Measurements from ENCODE around the gene FOXD4L6.
"Not testable (repeated sequence)": the region's sequence is repeated elsewhere in the genome, so short reads cannot be mapped to it uniquely, and the experiment has no call there.

The FOXD4L6 gene

GRCh38 chr9:41100508-41100907 is 28.0 kb downstream of the FOXD4L6 start:
- DNase-seq (ENCODE audit: low read depth in 2 of 2), result not testable (repeated sequence)

GRCh38 chr9:41098759-41099158 is 29.7 kb downstream of the FOXD4L6 start:
- not testable (repeated sequence) for DNase-seq (ENCODE audit: low read depth in 2 of 2)

DNA sequence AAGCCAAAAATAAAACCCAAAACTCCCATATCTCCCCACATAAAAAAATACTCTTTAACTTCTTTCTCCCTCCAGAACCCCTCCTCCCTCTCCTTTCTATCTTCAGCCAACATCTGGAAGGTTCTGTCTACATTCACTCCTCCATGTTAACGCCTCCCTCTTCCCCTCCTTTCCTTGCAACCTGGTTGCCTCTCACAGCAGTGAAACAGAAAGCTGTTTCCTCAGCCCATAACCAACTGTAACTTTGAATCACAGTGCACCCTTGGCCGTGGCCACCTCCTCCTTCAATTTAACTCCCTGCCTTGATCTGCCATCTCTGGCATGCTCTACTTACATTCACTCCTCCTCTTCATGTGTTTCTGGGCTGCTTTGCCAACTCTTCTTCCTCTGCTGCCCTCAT is 33.4 kb downstream of the FOXD4L6 start:
- not testable (repeated sequence) for DNase-seq (ENCODE audit: low read depth in 2 of 2)

DNA sequence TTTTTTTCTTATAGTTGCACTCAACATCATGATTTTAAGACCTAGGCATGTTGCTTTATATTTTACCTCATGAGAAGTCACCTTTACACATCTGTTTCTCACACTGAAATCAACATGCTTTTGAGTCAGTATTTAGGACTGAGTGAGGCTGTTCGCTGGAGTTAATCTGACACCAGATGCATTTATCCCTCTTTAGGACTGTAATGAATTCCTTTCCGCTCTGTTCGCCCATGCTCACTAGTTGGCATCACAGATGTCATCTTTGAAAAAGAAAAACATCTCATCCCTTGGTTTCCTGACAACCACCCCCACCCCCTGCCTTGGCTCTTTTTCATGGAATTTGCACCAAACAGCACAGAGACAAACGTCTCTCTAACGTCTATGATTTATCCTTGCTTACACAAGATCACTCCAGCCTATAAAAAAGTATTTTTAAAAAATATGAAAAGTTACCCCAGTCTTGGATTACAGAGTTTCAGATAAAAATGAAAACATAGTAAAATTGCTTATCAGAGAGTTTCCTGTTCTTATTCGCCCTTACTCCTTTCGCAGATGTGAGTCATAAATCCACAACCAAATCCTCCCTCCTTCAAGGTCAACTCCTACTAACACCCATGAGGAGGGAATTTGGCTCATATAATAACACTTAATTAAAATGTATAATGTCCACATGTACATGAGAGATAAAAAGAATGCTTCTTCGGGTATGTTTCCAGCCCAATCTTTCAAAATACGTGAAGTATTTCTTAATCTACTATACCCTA is 34.3 kb downstream of the FOXD4L6 start:
- DNase-seq (ENCODE audit: low read depth in 2 of 2), result not testable (repeated sequence)

GRCh38 chr9:41090922-41091321 is 37.6 kb downstream of the FOXD4L6 start:
- DNase-seq (ENCODE audit: low read depth in 2 of 2), result not testable (repeated sequence)

DNA sequence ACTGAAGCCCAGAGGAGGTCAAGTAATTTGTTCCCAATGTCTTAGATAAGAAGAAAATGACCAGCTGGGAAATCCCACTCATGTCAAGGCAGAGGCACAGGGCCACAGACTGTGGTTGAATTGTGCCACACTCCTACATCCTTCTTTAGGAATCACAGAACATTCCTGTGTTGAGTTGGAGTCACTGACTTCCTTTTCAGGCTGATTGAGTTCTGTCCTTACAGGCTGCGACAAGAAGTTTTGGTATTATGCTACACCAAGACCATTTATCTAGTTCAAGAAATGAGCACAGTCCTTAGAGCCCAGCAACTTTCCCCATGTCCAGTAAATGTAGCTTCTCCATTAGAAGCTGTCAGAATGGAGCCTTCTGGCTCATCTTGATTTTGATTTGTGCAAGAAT is 38.1 kb downstream of the FOXD4L6 start:
- DNase-seq (ENCODE audit: low read depth in 2 of 2), result not testable (repeated sequence)

GRCh38 chr9:41088450-41089059 is 39.9 kb downstream of the FOXD4L6 start:
- not testable (repeated sequence) for DNase-seq (ENCODE audit: low read depth in 2 of 2)

DNA sequence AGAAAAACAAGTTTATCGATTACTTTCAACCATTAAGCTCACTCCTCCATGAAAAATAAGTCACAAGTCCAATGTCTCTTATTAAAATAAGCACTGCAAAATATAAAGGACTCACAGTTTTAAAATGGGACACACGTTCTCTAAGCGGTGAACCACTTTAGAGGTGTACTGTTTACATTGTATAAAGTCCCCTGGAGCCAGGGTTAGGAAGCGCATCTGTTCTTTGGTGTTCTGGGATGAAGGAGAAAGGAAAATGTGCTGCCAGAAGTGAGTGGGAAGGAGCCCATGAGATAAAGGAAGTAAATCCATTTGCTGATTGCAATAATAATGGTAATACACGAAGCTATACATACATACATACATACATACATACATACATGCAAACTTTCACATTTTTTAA is 40.6 kb downstream of the FOXD4L6 start:
- not testable (repeated sequence) for DNase-seq (ENCODE audit: low read depth in 2 of 2)

DNA sequence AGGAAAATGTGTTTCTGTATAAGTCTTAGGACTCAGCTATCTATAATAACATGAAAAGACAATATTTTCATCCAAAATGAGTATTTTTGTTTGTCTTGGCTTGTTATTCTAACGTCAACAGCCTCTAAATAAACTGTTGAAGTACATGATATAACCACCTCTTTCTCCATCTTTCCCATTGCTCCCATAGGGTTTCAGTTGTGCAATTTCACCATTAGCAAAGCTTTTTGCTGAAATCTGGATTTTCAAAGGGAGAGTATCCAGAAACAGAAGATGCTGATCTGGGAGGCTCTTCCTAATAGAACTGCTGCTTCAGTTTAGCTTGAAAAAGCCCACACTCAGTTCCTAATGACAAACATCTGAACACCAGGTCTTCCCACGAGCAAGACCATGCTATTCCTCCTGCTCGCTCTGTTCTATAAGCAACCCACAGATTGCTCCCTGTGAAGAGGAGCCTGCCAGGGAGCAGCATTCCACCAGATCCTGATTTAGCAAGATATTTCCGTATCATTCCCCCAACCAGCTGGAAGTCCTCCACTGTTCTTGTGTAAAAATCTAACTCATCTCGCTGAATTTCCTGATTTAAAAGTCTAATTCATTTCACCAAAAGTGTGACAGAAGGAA is 41.2 kb downstream of the FOXD4L6 start:
- not testable (repeated sequence) for DNase-seq (ENCODE audit: low read depth in 2 of 2)

- DNase-seq (ENCODE audit: low read depth in 2 of 2), result not testable (repeated sequence)
These were observed 41.8 kb downstream of the FOXD4L6 start for GRCh38 chr9:41086685-41087084.

GRCh38 chr9:41086215-41086614 is 42.3 kb downstream of the FOXD4L6 start:
- not testable (repeated sequence) for DNase-seq (ENCODE audit: low read depth in 2 of 2)

GRCh38 chr9:41082358-41082757 is 46.1 kb downstream of the FOXD4L6 start:
- not testable (repeated sequence) for DNase-seq (ENCODE audit: low read depth in 2 of 2)

GRCh38 chr9:41079464-41079863 is 49.0 kb downstream of the FOXD4L6 start:
- DNase-seq (ENCODE audit: low read depth in 2 of 2), result not testable (repeated sequence)

GRCh38 chr9:41077586-41077985 is 50.9 kb downstream of the FOXD4L6 start:
- DNase-seq (ENCODE audit: low read depth in 2 of 2), result not testable (repeated sequence)

All from stimulated activated CD4-positive, alpha-beta T cell treated with anti-CD3 and anti-CD28 coated beads, Interleukin-12 subunit alpha, Interleukin-12 subunit beta, amount 100 ng/mL, for 24 hours (primary cell).